SKM-1 treated with dmso at 0.1 percent for 144 hours (cell line): ENCODE results near the gene PAX2.

Experiments used
- DNase-seq: peaks from one replicate; lab custom pipeline; 2025; ENCODE audit not compliant: unreplicated experiment; lab: John Stamatoyannopoulos, UW

PAX2 gene

DNA sequence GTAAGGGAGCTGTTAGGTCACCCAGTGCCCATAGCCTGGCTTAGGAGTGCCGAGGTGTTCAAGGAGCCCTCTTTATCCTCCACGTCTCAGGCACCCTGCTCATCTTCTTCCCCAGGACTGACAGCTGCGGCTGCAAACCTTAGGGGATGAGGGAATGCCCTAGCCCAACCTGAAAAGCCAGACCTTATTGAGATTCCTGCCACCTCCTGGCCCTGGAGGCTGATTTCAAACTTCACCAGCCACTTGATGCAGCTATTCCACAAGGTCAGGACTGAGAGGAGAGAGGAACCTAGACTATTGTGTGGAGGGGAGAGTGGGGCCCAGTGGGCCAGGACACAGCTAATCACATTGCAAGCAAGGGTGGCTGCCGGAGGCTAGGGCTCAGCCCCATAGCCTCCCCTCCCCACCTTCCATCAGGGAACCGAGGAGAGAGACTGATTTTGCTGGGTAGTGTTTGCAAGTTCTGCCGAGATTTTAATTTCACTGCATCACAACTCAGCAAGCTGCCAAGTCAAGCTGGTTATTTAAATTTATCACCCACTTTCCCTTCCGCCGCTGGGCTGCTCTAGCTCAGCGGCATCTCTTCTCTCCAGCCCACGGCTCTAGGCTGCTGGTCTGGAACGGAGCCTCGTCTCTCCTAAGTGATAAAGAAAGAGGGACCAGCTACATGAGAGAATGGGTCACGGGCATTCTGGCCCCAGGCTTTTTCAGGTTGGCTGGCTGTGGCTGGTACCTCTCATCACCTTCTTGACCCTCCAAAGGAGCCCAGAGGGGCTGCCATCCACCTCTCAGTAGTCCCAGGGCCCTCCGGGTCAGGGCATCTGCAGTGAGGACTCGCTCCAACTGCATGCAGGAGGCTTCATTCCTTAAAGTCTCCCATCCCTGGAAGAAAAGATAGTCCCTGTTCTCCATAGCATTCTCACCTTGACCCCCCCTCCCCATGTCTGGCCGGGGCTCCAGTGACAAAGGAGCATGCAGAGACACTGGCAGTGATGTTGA, 66.7 kb downstream of the PAX2 start:
- no peak for DNase-seq

DNA sequence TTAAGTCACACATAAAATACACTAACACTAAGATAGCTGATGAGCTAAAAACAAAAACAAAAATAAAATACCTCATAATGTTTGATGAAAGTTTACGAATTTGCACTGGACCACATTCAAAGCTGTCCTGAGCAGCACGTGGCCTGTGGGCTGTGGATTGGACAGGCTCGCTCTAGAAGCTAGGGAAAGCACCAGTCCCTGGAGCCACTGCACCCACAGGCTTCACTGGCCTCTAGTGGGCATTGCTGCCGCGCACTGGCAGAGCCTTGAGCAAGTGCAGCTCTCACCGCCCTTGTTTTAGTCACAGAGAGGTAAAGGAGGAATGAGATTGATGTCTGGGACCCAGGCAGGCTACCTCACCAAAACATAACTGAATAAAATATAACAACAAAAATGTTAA, 67.6 kb downstream of the PAX2 start:
- DNase-seq: no peak

DNA sequence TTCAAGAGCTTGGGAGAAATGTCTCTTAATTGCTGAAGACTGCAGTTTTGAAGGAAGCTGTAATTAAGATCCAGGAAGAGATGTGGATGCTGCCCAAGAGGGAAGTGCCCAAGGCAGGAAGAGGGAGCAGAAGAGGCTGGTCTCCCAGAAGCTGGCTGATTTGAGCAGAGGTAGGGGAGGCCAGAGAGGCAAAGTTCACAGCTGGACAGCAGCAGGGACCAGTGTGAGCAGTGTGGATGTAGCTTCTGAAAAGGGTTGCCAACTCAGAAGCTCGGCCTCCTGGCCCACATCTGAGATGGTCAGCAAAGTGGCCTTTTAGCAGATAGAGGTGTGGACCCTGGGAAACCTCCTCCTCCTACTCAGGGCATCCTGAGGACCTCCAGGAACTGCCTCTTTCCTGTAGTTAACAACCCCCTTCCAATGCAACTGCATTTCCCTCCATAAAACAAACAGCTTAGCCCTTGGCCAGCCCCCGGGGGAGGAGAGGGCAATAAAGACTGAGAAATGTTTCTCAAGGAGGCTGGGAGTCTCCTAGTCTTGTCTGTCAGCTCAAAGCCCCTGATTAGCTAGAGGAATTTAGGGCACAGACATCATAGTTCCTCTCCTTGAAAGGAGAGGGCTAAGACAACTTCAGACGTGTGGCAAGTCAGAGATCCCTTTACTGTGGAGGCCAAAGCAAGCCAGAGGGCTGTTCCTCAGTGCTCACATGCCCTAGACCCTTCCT, 69.5 kb downstream of the PAX2 start:
- no peak for DNase-seq

DNA sequence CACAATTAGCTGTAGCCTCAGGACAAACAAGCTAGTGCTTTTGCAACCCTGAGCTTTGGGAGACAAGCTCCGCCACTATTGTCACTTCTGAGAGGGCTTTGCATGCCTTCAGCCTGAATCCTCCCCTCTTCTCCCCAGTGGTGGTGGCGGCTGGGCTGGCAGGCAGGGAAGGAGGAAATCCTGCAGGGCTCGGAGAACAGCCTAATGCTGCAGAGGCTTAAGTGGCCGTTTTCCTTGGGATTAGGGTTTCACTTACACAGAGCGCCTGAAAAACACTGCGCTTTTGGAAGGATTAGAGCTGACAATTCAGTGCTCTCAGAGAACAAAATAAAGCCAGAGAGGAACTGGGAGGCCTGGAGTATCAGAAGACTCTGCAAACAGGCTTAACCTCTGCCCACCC, 71.3 kb downstream of the PAX2 start:
- DNase-seq: no peak

DNA sequence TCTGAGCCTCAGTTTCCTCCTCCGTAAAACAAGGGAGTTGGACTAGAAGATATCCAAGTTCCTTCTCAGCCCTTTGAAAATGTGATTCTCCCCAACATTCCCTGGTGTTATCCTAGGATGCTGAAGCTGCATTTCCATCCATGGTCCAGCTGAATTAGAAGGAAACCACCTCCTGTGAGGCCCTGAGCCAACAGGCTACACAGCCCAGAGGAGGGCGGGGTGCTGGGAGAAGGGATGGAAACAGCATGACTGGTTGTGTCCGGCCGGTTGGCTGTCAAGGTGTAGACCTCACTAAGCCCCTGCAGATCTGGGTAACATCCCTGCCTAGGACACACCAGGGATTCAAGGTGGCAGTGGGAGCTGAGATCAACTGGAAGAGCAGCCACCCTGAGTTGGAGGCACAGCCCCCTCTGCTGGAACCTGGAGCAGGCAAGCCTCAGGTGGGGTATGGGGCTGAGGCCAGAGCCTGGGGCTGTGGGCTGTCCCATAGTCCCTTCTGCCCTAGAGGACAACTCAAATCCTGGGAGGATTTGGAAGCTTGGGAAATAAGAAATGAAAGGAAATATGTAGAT, 72.0 kb downstream of the PAX2 start:
- no peak for DNase-seq

DNA sequence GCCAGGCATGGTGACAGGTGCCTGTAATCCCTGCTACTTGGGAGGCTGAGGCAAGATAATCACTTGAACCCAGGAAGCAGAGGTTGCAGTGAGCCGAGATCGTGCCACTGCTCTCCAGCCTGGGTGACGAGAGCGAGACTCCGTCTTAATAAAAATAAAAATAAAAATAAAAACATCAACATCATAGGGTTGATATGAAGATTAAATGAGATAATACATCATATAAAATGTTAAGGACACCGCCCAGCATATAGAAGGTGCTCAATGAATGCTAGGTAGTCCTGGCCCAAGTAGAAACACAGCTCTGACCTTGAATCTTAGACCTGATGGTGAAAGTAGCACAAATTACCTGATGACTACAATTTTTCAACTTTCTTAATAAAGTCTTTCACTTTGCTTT, 74.0 kb downstream of the PAX2 start:
- DNase-seq: no peak

DNA sequence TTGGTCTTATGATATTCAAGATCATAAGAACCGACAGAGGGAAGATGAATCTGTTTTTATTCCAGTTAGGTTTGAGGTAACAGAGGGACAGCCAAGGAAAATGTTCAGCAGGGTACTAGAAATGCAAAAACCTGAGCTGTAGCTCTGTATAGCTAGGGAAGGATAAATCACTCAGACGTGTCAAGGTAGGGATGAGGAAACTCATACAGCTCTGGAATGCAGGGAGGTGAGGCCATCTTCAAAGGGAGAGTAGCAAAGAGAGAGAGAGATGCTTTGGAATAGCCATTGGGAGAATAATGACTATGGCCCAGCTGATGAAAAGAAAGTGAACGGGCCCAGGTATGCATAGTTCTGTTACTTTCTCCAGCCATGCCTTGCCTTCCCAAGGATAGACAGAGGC, 77.8 kb downstream of the PAX2 start:
- no peak for DNase-seq

DNA sequence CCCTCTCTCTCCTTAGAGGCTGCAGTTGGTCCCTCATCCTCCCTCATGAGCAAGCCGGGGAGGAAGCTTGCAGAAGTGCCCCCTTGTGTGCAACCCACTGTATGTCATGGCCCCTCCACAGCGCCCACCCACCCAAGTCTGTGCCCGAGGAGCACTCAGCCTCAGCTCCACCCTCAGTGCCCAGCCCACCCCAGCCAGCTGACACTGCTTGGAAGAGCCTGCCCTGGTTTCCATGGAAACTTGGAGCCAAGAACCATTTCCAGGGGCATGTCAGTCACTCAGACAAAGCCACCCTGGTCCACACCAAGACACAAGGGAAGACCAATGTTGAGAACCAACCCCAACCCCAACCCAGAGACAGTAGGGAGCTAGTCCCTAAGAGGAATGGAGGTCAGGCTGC, 79.5 kb downstream of the PAX2 start:
- DNase-seq: no peak

DNA sequence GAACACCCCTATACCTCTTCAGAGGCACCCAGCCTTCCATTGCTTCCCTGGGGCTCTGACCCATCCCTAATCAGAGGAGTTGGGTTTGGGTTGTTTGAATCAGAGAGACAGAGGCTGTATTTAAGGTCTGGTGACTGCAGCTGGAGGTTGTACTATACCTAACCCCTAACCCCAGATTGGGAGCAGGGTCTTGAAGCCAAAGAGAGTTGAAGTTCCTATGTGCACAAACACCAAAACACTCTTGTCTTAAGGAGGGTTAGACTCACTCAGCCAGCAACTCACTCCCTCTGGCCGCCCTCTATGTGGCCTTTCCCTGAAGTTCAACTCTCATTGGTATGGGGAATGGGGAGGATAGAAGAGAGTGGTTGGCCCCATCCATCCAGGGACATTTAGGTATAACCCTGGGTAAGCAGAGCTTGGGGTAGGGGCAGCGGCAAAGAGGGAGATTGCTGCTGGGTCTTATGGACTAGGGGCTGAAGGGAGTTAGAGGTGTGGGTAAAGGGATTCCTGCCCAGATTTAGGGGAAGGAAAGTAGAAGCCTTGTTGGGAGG, 80.0 kb downstream of the PAX2 start:
- no peak for DNase-seq

DNA sequence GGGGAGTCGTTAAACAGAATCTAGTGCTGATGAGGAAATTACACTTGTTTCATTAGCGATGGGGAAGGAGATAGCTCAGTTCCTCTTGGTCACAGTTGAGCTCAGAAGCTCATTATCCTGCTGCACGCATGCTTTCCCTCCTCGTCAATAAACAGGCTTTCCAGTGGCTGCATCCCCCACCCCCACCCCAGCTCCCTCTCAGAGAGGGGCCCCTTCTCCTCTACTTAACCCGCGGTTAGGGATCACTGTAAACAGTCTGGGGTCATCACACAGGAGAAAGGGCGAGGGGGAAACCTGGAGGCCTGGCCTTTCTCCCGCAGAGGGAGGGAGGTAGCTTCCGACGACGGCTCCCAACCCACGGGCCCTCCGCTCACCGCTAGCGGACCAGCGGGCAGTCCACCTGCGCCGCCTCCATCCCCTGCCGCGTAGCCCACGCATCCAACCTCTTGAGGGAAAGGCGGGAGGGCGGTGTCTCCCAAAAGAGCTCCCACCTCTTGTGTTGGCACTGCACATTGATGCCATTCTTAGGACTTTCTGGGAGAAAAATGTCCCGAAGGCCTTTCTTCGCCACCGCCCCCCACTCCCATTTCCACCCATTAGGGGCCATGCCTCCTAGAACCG, 80.8 kb downstream of the PAX2 start:
- no peak for DNase-seq

DNA sequence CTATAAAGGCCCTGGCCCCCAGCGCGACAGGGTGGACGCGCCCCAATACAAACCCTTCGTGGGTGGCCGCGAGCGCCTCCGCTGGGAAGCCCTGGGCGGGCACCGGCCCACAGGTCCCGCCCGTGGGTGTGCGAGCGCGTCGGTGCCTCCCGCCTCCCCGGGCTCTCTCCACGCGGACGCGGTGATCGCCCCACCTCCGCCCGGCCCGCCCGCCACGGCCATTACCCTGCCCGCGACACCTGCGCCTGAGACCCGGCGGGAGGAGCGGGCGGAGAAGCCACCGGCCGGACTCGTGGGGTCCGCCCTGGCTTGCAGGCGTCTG, 81.2 kb downstream of the PAX2 start:
- no peak for DNase-seq

DNA sequence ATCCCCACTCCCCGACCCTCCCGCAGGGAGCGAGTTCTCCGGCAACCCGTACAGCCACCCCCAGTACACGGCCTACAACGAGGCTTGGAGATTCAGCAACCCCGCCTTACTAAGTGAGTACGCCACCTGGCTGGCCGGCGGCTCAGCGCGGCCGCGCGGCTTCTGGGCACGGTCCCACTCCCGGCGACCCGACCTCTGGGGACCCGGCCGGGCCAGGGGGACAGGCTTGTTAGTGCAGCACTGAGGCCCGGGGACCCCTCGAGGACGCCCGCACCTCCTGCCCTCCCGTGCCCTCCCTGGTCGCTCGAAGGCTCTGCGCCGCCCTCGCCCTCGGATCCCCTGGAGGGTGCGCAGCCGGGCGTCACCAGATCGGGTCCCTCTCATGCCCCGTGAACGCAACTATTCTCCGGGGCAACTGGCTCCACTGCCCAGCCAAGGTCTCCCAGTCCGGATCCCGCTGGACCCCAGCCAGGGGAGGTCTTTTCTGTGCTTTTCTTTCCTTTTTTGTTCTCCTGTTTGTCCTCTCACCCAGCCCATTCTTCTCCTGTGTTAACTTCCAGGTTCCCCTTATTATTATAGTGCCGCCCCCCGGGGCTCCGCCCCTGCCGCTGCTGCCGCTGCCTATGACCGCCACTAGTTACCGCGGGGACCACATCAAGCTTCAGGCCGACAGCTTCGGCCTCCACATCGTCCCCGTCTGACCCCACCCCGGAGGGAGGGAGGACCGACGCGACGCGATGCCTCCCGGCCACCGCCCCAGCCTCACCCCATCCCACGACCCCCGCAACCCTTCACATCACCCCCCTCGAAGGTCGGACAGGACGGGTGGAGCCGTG, 81.8 kb downstream of the PAX2 start:
- no peak for DNase-seq

DNA sequence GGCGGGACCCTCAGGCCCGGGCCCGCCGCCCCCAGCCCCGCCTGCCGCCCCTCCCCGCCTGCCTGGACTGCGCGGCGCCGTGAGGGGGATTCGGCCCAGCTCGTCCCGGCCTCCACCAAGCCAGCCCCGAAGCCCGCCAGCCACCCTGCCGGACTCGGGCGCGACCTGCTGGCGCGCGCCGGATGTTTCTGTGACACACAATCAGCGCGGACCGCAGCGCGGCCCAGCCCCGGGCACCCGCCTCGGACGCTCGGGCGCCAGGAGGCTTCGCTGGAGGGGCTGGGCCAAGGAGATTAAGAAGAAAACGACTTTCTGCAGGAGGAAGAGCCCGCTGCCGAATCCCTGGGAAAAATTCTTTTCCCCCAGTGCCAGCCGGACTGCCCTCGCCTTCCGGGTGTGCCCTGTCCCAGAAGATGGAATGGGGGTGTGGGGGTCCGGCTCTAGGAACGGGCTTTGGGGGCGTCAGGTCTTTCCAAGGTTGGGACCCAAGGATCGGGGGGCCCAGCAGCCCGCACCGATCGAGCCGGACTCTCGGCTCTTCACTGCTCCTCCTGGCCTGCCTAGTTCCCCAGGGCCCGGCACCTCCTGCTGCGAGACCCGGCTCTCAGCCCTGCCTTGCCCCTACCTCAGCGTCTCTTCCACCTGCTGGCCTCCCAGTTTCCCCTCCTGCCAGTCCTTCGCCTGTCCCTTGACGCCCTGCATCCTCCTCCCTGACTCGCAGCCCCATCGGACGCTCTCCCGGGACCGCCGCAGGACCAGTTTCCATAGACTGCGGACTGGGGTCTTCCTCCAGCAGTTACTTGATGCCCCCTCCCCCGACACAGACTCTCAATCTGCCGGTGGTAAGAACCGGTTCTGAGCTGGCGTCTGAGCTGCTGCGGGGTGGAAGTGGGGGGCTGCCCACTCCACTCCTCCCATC, 82.7 kb downstream of the PAX2 start:
- DNase-seq: no peak

DNA sequence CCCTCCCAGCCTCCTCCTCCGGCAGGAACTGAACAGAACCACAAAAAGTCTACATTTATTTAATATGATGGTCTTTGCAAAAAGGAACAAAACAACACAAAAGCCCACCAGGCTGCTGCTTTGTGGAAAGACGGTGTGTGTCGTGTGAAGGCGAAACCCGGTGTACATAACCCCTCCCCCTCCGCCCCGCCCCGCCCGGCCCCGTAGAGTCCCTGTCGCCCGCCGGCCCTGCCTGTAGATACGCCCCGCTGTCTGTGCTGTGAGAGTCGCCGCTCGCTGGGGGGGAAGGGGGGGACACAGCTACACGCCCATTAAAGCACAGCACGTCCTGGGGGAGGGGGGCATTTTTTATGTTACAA, 83.3 kb downstream of the PAX2 start:
- no peak for DNase-seq

DNA sequence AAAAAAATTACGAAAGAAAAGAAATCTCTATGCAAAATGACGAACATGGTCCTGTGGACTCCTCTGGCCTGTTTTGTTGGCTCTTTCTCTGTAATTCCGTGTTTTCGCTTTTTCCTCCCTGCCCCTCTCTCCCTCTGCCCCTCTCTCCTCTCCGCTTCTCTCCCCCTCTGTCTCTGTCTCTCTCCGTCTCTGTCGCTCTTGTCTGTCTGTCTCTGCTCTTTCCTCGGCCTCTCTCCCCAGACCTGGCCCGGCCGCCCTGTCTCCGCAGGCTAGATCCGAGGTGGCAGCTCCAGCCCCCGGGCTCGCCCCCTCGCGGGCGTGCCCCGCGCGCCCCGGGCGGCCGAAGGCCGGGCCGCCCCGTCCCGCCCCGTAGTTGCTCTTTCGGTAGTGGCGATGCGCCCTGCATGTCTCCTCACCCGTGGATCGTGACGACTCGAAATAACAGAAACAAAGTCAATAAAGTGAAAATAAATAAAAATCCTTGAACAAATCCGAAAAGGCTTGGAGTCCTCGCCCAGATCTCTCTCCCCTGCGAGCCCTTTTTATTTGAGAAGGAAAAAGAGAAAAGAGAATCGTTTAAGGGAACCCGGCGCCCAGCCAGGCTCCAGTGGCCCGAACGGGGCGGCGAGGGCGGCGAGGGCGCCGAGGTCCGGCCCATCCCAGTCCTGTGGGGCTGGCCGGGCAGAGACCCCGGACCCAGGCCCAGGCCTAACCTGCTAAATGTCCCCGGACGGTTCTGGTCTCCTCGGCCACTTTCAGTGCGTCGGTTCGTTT, 83.9 kb downstream of the PAX2 start:
- no peak for DNase-seq

DNA sequence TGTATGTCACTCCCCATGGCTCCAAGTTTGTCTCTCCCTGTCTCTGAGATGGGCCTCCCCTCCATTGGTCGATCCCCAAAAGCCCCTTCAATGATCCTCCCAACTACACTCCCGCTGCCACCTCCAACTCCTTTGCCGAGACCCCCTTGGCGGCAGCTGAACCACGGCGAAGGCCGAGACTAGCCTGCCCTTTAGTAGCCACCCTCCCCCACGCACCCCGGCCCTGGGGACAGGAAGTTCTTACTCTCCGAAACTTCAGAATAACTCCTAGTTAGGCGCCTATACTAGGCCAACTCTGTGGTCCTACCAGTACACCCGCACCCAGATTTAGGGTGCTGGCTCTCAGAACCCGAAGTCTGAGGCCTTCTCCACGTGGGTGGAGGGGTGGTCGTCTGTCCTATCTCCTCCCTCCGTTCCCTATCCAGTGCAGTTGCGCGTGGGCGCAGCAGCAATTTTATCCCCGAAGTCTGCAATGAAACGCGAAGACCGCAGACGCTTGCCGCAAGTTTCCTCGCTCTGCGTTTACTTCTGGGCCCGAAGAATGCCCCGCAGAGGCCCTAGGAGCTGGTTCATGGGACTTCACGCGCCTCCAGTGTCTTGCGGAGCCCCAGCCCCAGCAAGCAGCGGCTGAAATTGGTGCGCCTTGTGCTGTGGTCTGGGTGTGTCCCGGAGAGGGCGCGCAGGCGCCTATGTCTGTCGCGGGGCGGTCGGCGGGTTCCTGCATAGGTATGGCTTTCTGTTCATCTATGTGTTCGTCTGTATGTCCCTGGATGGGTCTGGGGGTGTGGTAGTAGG, 84.7 kb downstream of the PAX2 start:
- no peak for DNase-seq

DNA sequence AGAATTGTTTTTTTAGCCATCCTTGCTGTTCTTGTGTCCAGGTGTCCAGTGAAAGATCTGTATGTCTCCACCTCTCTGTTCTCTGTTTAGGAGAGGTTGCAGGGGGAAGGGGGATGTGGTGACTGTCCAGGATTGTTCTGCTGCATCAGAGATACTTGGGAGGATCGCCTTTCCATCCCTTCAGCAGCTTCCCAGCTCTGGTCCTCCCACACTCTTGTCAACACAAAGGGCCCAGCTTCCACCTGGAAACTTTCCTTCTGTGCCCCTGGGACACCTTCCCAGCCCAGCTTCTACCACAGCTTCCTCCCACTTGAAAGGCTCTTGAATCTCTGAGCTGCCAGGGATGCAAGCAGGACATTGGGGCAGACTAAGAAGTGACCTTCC, 85.3 kb downstream of the PAX2 start:
- DNase-seq: no peak

DNA sequence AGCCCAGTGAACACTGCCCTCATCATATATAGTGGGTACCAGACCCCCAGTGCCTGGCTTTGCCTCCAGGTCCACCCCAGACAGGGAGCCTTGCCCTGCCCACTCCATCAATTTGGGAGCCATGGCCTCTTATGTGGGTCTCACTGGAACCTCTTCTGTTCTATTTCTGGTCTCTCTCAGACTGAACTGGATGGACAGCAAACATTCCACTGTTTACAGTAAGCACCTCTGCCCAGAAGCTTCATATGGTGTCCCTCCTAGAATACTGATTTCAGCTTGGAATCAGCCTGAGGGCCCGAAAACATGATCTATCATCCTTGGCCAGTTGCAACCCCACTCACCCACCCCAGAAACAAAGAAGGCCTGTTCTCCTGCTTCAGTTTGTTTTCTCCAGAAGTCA, 86.4 kb downstream of the PAX2 start:
- DNase-seq: no peak
